Neural cell (in vitro differentiated cells): Measurements from ENCODE around the gene PTGIS.

Source experiments
- CTCF ChIP-seq: fragments of 450-650 bp; IDR thresholded peaks from 2 replicates; pipeline ENCODE4 v1.5.1; 2014; ENCODE audit warnings: antibody characterized with exemption, mild to moderate bottlenecking, moderate library complexity; ENCODE audit not compliant: poor library complexity, severe bottlenecking
- EP300 ChIP-seq: fragments of 450-650 bp; conservative IDR thresholded peaks from 2 replicates; pipeline ENCODE4 v1.6.1; 2014; ENCODE audit warnings: antibody characterized with exemption, mild to moderate bottlenecking, moderate library complexity; ENCODE audit not compliant: poor library complexity, severe bottlenecking
- EZH2 ChIP-seq: fragments of 200-600, 300-800 bp; shearing (Covaris generic), sonication (generic); IDR thresholded peaks from 2 replicates; pipeline ENCODE4 v1.6.1; 2014; ENCODE audit warnings: antibody characterized with exemption, low read length, borderline replicate concordance, mild to moderate bottlenecking; ENCODE audit not compliant: insufficient read depth, poor library complexity, severe bottlenecking
- MXI1 ChIP-seq: fragments of 450-650 bp; conservative IDR thresholded peaks from 2 replicates; pipeline ENCODE4 v1.6.1; 2014; ENCODE audit warnings: antibody characterized with exemption, mild to moderate bottlenecking; ENCODE audit not compliant: poor library complexity, severe bottlenecking
- RAD21 ChIP-seq: fragments of 450-650 bp; conservative IDR thresholded peaks from 2 replicates; pipeline ENCODE4 v1.6.1; 2014; ENCODE audit warnings: antibody characterized with exemption, mild to moderate bottlenecking, moderate library complexity

GRCh38 chr20:49483018-49483695 is 84.8 kb downstream of the PTGIS start:
- no peak for TF ChIP-seq MXI1
- TF ChIP-seq CTCF = no peak
- no peak for TF ChIP-seq EP300
- TF ChIP-seq EZH2 = no peak
- TF ChIP-seq RAD21 = no peak
